HL-60 (cell line): Measurements from ENCODE around the gene NCOR1.

Experiments used
- CTCF ChIP-seq: IDR thresholded peaks from one replicate; pipeline ENCODE4 v1.5.1; 2011; ENCODE audit warnings: low read length, control low read depth, inconsistent platforms; ENCODE audit not compliant: insufficient read depth
- GABPA ChIP-seq: IDR thresholded peaks from 2 replicates; pipeline ENCODE4 v1.6.1; 2012; ENCODE audit warnings: low read depth
- POLR2AphosphoS5 ChIP-seq: IDR thresholded peaks from 2 replicates; pipeline ENCODE4 v1.6.1; 2012; ENCODE audit warnings: low read depth
- TF ChIP-seq, protein P1 (sequence below): IDR thresholded peaks from 2 replicates; pipeline ENCODE4 v1.6.1; 2012; ENCODE audit warnings: low read depth; ENCODE audit not compliant: insufficient replicate concordance

DNA sequence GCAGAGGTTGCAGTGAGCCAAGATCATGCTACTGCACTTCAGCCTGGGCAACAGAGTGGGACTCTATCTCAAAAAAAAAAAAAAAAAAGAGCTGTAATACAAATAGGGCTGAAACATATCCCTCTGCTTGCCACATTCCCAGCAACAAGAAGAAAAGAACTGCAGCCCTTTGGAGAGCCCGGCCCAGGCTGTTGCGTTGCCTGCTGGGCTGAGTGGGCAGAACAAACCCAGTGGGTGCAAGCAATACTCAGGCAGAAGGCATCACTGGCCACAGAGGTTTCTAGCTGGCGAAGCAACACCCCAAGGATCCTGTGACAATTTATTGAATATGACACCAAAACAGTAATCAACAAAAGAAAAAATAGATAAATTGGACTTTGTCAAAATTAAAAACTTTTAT is 45.7 kb upstream of the NCOR1 start:
- TF ChIP-seq GABPA (no peak), CTCF (no peak), POLR2AphosphoS5 (no peak)
- TF ChIP-seq, protein P1, sequence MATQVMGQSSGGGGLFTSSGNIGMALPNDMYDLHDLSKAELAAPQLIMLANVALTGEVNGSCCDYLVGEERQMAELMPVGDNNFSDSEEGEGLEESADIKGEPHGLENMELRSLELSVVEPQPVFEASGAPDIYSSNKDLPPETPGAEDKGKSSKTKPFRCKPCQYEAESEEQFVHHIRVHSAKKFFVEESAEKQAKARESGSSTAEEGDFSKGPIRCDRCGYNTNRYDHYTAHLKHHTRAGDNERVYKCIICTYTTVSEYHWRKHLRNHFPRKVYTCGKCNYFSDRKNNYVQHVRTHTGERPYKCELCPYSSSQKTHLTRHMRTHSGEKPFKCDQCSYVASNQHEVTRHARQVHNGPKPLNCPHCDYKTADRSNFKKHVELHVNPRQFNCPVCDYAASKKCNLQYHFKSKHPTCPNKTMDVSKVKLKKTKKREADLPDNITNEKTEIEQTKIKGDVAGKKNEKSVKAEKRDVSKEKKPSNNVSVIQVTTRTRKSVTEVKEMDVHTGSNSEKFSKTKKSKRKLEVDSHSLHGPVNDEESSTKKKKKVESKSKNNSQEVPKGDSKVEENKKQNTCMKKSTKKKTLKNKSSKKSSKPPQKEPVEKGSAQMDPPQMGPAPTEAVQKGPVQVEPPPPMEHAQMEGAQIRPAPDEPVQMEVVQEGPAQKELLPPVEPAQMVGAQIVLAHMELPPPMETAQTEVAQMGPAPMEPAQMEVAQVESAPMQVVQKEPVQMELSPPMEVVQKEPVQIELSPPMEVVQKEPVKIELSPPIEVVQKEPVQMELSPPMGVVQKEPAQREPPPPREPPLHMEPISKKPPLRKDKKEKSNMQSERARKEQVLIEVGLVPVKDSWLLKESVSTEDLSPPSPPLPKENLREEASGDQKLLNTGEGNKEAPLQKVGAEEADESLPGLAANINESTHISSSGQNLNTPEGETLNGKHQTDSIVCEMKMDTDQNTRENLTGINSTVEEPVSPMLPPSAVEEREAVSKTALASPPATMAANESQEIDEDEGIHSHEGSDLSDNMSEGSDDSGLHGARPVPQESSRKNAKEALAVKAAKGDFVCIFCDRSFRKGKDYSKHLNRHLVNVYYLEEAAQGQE, result no peak
